MV-4-11 (cell line): ENCODE measurements around the gene MRPL10.

ENCODE experiments used
- DNase-seq: peaks from one replicate; lab custom pipeline; 2025; lab: John Stamatoyannopoulos, UW

The MRPL10 gene

GRCh38 chr17:47857551-47858455 is 26.5 kb upstream of the MRPL10 start:
- no peak for DNase-seq

- no peak for DNase-seq
Observed at GRCh38 chr17:47856830-47857229, 25.5 kb upstream of the MRPL10 start.

GRCh38 chr17:47855737-47856136 is 24.4 kb upstream of the MRPL10 start:
- no peak for DNase-seq

- DNase-seq, result no peak
Observed at GRCh38 chr17:47853616-47854015, 22.3 kb upstream of the MRPL10 start.

- DNase-seq, result no peak
Observed at GRCh38 chr17:47852113-47852949, 21.0 kb upstream of the MRPL10 start.

- no peak for DNase-seq
Observed at GRCh38 chr17:47851764-47852112, 20.4 kb upstream of the MRPL10 start.

- DNase-seq, result no peak
Observed at GRCh38 chr17:47850692-47851573, 19.6 kb upstream of the MRPL10 start, which contains the start of gene SP6. TSS of gene SP6 (minus strand) at chr17:47851163. CDS start at chr17:47848429, 2,734 bp downstream.

- DNase-seq, result no peak
Observed at GRCh38 chr17:47850373-47850691, 19.0 kb upstream of the MRPL10 start.

GRCh38 chr17:47848198-47848513 is 16.8 kb upstream of the MRPL10 start:
- DNase-seq, result no peak

- DNase-seq, result no peak
Observed at GRCh38 chr17:47847341-47848197, 16.2 kb upstream of the MRPL10 start.

GRCh38 chr17:47846716-47847340 is 15.5 kb upstream of the MRPL10 start:
- DNase-seq, result no peak

GRCh38 chr17:47845716-47846075 is 14.4 kb upstream of the MRPL10 start:
- DNase-seq, result no peak

GRCh38 chr17:47844814-47845715 is 13.7 kb upstream of the MRPL10 start:
- peak; percentile 14 for DNase-seq

GRCh38 chr17:47844227-47844626 is 12.9 kb upstream of the MRPL10 start:
- no peak for DNase-seq

GRCh38 chr17:47843391-47843730 is 12.0 kb upstream of the MRPL10 start:
- DNase-seq, result no peak

GRCh38 chr17:47841488-47842291 is 10.3 kb upstream of the MRPL10 start:
- no peak for DNase-seq

- peak; percentile 73 for DNase-seq
Observed at GRCh38 chr17:47840742-47841487, 9.6 kb upstream of the MRPL10 start, which contains the start of gene SCRN2. TSS of gene SCRN2 (minus strand) at chr17:47841273. CDS start at chr17:47840843, 430 bp downstream.

GRCh38 chr17:47840001-47840741 is 8.8 kb upstream of the MRPL10 start:
- DNase-seq, result no peak
